ENCODE data around the gene ANKRD6.

Gene ANKRD6

DNA sequence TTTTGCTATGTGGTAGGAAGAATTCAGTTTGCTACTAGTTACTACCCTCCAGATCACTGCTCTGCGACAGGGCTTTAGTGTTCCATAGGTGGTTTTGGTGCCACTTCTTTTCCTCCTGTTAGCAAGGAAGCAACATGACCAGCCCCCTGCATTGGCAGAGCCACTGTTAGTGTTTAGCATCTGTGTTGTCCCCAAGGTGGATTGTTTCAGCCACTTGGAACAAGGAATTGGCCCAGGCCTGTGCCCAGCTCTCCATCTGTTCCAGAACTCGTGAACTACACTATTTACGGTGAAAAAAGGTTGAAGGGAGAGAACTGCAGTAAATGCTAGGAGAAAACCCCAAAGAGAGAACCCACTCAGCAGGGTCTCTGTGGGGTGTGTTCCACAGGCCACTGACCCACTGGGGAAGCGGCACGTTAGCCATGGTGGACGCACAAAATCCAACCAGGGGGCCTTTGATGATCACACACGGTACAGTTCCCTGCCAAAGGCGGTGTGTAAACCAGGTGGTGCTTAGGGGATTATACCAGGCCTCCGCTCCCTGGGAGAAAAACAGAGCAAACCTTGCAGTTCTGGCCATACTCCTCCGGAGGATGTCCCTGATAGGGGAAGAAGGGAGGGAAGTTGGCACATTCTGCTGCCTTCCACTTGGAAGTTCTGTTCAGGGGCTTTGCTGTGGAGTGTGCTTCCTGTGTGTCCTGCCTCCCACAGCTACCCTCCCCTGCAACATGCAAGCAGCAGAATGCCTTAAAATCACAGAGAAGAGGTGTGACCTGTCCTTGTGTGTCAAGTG is 133.3 kb downstream of the ANKRD6 start:
- DNase-seq, result no peak

DNA sequence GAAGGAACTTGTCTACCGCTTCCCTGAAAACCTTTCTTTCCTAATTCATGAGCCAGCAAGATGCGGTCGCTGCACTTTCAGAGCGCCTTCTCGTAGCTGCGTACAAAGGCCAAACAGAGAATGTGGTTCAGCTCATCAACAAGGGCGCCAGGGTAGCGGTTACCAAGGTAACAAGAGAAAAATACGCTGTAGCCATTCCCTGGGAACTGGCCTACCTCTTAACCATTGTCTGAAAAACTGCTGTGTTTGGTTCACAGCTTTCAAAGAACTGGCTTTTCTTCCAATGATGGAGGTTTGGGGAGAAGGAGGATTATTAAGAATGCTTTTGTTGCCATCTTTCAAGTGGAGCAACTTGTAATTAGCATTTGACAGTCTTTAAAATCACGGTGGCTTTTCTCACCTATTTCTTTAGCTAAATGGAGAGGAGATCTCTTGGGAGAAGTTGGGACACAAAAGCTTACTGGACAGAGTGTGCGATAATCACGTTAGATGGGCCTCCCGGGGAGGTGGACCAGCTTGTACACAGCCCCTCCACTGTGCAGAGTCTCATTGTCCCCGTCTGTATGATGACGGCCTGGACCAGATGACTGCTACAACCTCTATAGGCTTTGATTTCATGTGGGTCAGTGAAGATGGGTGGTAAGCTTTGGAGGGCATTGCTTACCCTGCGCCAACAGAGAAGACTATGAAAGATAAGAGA is 134.1 kb downstream of the ANKRD6 start:
- DNase-seq, result no peak

DNA sequence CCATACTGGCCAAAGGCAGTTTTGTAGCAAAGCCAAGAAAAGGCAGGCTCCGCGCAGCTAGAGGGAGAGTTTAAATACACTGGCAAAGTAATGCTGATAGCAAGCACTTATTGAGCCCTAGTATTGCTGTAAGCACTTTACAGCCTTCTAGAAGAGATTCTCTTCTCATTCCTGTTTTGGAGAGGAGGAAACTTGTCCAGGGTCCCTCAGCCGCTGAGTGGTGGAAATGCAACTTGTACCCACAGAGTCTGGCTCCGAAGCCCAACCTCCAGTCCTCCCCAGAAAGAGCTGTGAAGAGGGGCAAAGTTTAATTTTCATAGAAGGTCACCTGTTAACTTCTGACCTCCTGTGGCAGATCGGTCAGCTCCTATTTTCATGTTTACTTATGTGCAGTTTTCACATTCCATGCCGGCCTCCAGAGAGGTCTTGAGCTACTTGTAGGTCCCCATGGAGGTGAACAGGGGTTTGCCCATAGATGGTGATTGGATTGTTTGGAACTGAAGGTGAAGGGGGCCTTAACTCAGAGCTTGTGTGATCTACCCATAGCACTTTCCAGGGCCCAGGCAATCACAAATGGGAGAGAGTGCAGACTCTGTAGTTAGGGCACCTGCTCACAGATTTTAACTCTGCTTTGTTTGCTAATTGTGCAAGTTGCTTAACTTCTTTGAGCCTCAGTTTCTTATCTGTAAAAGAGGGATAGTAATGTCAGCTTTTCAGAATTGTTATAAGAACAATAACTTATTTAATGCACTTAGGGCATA is 134.9 kb downstream of the ANKRD6 start:
- DNase-seq, result no peak

DNA sequence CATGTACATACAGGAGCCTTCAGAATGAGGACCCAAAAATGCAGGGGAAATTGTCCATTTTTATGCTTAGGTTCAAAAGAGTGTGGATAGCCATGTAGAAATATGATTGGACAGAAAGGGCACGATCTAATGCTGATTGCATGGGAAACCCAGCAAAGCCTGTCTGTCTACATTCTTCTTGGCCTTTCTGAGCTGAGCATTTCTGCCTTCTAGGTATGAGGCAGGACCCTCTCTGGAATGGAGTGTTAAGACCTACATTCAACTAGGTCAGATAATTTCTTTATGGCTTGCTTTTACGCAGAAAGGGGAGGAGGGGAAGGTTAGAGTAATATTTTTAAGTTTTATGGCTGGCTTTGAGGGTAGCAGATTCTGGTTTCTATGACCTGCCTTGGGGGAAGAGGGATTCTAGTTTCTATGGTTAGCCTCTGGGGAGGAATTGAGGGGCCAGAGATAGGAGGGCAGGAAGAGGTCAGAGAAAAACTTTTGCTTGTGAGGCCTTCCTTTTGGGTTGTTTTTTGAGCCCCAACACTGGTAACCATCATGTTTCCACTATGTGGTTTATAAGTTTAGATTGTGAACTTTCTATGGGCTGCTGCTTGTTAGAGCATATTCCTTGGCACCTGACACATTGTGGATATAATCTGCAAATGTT is 142.1 kb downstream of the ANKRD6 start:
- DNase-seq, result no peak

DNA sequence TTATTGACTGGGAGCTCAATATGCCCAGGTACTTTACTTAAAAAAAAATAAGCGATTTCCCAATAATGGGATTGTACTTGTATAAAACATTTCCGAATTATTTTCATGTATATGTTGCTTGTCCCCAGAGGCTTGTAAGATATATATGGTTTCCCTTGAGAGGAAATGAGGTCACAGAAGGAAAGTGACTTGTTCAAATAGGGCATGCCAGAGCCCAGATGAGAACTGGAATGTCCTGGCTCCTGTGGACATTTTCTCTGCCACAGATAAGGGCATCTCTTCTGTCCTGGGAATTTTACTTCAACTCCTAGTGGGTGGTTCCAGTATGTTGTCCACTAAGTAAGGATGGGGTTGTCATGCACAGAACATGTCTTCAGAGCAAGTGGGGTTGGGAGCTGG is 142.6 kb downstream of the ANKRD6 start:
- no peak for DNase-seq

DNA sequence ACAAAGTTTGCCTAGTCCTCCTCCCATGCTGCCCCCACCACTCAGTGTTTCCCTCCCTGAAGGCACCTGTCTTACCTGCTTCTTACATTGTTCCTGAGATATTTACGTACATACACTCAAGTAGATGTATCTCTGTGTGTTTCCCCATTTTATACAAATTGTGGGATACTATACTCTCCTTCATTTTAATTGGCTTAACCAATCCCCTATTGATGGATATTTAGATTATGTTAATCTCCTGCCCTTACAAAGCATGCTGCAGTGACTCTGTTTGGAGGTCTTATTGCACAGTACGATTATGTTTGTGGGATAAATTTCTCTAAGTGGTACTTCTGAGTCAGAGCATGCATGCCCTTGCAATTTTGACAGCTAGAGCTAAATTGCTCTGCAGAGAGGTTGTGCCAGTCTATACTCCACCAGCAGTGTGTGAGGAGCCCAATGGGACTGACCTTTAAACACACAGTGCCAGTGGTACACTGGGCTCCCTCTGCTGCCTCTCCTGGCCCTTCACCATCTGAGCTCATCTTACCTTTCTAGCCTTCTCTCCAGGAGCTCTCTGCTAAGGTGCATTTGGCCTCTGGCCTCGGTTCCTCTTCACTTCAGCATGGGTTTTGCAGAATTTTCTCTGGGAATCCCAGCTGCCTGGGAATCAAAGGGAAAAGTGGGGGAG is 148.2 kb downstream of the ANKRD6 start:
- no peak for DNase-seq

DNA sequence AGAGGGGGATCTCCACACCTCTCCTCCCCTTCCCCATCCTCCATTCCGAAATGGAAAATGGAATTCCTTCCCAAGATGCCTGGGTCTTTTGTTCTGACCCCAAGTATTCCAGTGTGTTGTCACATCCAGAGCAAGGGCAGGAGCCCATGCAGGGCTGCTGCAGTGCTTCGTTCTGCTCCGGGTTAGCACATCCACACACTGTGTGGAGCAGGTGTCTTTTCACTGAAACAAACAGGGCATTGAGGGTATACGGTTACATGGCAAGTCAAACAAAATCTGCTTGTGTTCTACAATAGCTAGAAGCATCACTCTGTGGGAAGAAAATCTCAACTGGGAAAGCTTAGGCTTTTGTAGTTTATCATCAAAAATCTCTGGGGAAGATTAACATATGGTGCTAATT is 148.7 kb downstream of the ANKRD6 start:
- DNase-seq, result no peak

DNA sequence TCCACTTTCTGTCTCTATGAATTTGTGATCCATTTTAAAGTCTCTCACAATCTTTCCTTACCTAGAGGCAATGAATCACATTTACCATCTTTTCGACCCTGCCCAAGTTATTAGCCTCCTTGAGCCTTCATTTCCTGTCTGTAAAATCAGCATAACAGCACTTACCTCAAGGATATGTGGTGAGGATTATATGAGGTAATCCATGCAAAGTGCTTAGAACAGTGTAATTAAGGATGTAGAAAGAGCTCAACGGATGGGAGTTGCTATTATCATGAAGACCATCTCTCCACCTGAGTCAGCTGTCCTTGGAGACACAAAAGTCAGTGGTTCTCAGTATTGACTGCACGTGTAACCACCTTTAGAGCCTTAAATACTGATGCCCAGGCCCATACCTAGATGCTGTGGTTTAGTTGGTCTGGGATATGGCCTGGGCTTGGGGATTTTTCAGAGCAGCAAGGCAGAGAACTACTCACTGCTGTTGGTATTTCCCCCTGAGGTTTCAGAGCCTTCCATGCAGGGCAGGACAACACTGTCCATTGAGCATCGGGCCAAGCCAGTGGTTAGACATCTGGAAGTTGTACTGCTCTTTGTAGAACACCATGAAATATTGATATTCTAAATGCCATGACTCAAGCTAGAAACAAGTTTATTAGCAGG is 149.8 kb downstream of the ANKRD6 start:
- DNase-seq, result no peak

DNA sequence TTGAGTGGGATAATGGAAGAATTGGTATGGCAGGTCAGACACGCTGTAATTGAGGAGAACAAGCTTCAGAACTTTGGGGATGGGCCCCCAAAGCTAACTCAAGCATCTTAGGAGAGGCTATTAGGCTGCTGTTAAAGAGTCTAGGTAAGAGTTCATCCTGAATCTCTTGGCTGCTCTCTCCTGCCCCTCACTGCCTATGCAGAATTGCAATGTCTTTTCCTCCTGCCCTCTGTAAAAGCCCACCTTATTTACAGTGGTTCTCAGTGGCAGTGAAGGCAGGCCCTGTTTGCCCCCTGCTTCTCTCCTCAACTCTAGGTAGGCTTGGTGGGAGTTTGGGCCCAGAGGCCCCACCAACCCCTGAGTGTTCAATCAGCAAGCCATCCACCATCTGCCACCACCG is 150.6 kb downstream of the ANKRD6 start:
- DNase-seq, result no peak

DNA sequence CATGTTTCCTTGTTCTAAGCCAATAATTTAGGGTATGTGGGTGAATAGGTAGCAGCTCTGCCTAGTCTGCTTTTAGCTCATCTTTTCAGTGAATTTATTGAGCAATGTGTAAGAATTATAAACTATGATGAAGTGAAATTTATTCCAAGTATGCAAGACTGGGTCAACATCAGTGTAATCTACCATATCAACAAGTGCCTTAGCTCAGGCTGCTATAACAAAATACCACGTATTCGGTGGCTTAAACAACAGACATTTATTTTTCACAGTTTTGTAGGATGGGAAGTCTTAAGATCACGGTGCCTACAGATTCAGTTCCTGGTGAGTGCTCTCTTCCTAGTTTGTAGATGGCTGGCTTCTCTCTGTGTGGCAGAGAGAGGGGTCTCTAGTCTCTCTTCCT is 151.6 kb downstream of the ANKRD6 start:
- no peak for DNase-seq

DNA sequence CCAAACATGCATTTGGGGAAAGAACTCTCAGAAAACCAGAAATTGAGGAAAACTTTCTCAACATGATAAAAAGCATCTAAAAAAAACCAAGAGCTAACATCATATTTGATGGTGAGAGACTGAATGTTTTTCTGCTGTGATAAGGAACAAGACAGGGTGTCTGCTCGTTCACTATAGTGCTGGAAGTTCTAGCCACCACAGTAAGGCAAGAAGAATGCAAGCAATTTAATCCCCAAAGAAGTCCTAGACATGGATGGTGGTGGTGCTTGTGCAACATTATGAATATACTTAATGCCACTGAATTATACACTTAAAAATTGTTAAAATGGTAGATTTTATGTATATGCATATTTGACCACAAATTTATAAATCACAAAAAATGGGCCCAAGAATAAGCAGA is 152.2 kb downstream of the ANKRD6 start:
- DNase-seq, result no peak

DNA sequence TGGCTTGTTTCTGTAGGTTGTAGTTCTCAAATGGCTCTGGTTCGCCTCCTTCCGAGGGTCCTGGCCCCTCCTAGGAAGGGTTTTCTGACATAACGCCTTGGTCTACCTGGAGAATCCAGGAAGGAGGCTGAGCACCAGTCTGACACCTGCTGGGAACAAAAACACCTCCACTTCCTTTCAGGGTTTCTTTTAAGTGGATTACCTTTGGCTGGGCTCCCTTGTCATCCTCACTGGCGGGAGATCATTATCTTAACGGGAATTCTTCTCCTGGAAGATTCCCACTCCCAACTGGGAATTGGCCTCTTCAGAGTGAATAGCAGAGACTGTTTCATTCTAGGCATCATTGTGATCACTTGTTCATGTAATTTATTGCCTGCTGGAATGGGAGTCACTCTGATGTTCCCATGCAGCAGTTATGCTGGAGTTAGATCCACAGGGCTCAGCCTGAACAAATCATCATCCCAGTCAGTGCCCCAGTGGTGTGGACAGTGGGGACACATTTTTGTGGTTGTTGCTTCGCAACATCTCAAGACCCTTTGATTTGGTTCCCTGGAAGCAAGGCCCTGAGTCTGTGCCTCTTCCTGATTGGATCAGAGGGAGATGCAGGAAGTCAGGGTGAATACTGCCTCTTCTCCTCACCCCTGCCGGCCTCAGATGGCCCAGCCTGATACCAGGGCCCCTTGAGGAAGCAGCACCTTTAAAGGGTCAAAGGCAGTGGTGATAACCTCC is 156.5 kb downstream of the ANKRD6 start:
- no peak for DNase-seq

DNA sequence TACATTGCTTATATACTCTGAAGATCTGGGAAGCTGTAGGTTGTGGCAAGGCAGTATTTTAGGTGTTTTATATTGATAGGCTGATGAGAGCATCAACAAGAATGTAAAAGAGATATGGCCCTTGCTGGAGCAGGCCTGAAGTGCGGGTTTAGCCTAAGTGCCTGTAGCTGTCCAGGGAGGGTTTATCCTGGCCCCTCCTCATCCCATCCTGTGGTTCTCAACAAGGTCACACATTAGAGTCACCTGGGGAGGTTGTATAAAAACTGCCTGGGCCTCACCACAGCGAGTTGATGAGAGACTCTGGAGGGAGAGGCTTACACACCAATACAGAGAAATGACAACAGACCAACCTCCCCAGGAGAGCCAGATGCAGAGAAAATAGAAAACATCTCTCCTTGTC is 157.2 kb downstream of the ANKRD6 start:
- DNase-seq, result no peak

DNA sequence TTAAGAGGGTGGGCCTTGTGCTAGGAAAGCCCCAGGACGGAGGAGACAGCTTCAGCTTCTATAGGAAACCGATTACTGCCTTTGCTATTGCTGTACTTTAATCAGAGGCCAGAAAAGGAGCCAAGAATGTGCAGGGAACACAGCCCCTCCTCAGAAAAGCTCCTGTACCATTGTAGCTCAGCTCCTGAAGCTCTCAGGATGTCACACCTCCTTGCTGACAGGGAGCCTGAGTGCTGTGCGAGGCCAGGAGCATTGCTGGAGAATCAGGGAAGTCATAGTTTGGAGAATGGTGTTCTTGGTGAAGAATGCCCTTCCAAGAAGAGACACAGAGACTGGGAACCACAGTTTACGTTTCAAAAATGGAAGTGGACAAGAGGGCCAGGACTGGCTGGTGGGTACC is 158.8 kb downstream of the ANKRD6 start:
- no peak for DNase-seq

DNA sequence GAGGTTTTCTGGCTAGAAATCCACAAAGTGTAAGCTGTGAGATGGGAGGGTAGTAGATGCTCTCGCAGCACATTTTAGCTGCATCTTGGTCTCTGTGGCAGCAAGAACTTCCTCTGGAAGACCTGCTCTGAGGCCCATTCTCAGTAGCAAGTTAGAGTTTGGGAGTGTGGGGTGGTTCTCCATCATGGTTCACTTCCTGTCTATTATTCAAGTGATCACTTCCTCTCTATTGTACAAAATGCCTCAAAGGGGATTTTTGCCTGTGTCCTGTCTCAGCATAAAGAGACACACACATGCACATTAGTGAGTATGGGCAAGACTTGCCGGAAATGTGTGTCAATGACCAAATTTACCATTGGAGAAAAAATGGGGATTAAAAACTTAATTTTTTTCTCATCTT is 163.1 kb downstream of the ANKRD6 start:
- no peak for DNase-seq

DNA sequence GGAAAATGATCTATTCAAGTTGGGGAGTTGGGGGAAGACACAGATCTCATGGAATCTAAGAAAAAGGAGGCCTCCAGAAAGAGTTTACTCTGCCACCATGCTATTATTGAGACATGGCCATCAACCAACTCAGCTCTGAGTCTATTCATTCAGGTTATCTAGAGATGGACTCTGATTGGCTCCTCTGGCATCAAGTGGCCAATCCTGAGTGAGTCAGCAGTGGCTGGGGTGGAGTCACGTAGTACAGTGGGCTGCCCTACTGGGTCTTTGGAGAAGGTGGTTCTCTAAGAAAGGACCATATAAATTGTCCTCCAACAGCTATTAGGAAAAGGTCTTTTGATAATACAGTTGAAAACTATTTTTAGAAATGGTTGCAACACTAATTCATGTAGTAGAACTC is 163.5 kb downstream of the ANKRD6 start:
- no peak for DNase-seq

DNA sequence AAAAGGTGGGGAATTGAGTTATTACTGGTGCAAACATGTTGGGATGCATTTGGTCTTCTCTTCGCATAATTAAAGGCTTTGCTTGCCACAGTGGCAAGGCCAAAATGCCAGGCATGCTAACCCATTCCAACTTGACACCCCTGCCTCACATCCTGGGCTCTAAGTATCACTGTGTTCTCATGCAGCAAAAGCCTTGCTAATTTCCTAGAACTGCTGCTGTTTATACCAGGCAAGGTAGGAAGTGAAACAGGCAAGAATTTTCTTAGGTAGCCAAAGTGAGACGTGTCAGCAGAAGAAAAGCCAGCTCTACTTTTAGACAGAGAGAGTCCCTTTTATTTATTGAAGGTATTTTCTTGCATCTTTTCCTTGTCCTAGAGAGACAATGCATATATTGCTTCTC is 164.4 kb downstream of the ANKRD6 start:
- DNase-seq, result no peak

DNA sequence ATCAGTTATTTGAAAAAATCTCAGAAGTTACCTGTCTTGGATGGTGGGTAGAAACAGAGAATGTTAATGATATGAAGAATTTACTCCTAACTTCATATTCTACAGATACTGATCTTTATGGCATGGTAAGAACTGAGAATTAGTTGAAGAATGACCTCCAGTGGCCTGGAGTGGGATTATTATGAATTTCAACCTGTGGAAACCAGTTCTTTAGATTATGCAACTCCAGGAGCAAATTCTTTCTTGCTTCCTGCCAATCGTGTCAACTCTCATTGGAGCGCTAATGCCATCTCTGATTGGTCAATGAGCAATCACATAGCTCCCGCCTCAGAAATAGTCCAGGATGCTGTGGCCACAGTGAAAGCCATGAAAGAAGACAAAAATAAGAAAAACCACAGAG is 165.0 kb downstream of the ANKRD6 start:
- DNase-seq, result no peak

DNA sequence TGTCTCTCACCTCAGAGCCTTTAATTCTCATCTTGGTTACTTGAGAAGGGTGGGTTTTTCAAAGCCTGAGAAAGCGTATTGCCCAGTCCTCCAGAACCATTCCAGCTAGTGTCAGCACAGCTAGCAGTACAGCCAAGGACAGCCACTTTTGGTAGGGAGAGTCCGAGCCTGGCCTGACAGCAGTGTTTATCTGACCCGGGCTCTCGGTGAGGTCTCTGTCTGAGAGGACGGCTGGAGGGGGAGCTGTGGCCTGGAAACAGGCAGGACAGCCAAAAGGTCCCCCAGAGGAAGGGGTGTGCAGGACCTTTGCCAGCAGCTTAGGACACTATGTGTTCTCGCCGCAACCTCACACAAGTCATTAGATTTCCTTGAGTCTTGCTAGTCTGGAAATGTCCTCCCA is 166.8 kb downstream of the ANKRD6 start:
- no peak for DNase-seq

DNA sequence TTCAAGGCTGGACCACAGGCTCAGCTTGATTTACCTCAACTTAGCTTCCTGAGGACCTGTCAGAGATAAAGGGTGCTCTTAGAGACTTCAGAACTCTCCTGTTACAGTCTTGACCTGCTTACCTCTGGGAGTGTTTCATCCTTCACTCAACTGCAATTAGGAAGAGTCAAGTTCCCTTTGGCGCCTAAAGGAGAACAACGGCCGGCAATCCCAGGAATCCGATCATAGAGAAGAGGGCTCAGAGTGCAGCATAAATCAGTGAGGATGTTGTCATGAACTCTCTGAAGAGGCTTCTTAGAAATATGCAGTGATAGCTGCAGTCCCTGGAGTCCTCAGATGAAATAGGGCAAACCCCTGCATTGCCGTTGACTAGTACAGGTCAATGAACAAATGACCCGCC is 169.2 kb downstream of the ANKRD6 start:
- no peak for DNase-seq

DNA sequence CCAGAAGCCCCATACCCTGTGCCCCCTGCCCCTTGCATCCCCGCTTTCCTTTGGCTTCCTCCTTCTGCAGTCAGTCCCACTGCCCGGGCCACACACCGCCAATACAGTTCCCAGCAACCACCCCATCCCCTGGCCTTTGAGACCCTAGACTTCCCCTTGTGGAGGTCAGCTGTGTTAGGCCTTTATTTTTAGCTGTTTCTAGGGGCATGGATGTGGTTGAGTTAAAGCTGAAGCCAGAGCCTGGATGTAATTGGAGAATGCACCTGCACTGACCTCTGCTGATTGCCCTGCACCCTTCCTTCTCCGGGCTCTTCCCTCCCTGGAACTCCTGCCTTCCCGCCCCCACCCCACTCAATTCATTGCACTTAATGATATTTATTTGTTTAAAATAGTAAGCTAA is 171.7 kb downstream of the ANKRD6 start:
- no peak for DNase-seq

DNA sequence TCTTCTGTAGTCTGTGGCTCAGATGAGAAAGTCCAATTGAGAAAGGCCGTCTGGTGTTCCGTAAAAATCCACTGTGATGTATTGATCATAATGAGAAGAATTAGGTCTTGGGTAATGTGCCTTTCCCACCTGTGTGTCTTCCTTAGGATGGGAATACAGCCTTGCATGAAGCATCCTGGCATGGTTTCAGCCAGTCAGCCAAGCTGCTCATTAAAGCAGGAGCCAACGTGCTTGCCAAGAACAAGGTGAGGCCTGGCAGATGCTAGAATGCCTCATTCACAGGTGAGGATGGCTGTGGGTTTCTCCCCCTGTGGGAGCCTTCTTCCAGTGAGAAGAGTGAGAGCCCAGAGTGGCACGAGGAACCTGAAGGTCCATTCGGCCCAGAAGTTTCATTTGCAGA is 172.9 kb downstream of the ANKRD6 start:
- DNase-seq, result no peak
